Measurements from ENCODE around the gene TBC1D13. TPM values are rescaled to one million over a fixed set of nuclear protein-coding genes. Genes with fewer than 3 reads are reported as not detected.

TBC1D13 gene
- total and polyA plus RNA-seq, 2 experiments from 2014 or later: 8.3 to 19.4 TPM

DNA sequence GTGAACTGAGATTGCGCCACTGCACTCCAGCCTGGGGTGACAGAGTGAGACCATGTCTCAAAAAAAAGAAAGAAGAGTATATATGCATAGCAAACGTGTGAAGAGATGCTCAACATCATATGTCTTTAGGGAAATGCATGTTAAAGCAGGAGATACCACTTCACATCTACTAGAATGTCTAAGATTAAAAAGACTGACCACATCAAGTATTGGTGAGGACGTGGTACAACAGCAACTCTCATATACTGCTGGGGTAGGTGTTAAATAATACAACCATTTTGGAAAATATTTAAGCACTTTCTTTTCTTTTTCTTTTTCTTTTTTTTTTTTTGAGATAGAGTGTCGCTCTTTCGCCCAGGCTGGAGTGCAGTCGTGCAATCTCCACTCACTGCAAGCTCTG, 1.6 kb upstream of the TBC1D13 start (continued):
- TF ChIP-seq CREB1 (CRISPR knock-in tag; IDR thresholded peaks at IDR 0.05; ENCODE audit: low read depth): no peak
- TF ChIP-seq CTCF (conservative IDR thresholded peaks at IDR 0.05; ENCODE audit: low read depth in 2 of 2): no peak
- no peak for TF ChIP-seq ZNF114 (CRISPR knock-in tag; IDR thresholded peaks at IDR 0.05)

- peaks cover 16% of the 10 kb centered on the region for H3F3A ChIP-seq (replicated peaks; ENCODE audit: low read depth)
- H3K27me3 ChIP-seq (ENCODE audit: insufficient read depth): no peaks in the 10 kb centered on the region
- TF ChIP-seq CREB1 (CRISPR knock-in tag; IDR thresholded peaks at IDR 0.05; ENCODE audit: low read depth): no peak
- TF ChIP-seq, protein P1, sequence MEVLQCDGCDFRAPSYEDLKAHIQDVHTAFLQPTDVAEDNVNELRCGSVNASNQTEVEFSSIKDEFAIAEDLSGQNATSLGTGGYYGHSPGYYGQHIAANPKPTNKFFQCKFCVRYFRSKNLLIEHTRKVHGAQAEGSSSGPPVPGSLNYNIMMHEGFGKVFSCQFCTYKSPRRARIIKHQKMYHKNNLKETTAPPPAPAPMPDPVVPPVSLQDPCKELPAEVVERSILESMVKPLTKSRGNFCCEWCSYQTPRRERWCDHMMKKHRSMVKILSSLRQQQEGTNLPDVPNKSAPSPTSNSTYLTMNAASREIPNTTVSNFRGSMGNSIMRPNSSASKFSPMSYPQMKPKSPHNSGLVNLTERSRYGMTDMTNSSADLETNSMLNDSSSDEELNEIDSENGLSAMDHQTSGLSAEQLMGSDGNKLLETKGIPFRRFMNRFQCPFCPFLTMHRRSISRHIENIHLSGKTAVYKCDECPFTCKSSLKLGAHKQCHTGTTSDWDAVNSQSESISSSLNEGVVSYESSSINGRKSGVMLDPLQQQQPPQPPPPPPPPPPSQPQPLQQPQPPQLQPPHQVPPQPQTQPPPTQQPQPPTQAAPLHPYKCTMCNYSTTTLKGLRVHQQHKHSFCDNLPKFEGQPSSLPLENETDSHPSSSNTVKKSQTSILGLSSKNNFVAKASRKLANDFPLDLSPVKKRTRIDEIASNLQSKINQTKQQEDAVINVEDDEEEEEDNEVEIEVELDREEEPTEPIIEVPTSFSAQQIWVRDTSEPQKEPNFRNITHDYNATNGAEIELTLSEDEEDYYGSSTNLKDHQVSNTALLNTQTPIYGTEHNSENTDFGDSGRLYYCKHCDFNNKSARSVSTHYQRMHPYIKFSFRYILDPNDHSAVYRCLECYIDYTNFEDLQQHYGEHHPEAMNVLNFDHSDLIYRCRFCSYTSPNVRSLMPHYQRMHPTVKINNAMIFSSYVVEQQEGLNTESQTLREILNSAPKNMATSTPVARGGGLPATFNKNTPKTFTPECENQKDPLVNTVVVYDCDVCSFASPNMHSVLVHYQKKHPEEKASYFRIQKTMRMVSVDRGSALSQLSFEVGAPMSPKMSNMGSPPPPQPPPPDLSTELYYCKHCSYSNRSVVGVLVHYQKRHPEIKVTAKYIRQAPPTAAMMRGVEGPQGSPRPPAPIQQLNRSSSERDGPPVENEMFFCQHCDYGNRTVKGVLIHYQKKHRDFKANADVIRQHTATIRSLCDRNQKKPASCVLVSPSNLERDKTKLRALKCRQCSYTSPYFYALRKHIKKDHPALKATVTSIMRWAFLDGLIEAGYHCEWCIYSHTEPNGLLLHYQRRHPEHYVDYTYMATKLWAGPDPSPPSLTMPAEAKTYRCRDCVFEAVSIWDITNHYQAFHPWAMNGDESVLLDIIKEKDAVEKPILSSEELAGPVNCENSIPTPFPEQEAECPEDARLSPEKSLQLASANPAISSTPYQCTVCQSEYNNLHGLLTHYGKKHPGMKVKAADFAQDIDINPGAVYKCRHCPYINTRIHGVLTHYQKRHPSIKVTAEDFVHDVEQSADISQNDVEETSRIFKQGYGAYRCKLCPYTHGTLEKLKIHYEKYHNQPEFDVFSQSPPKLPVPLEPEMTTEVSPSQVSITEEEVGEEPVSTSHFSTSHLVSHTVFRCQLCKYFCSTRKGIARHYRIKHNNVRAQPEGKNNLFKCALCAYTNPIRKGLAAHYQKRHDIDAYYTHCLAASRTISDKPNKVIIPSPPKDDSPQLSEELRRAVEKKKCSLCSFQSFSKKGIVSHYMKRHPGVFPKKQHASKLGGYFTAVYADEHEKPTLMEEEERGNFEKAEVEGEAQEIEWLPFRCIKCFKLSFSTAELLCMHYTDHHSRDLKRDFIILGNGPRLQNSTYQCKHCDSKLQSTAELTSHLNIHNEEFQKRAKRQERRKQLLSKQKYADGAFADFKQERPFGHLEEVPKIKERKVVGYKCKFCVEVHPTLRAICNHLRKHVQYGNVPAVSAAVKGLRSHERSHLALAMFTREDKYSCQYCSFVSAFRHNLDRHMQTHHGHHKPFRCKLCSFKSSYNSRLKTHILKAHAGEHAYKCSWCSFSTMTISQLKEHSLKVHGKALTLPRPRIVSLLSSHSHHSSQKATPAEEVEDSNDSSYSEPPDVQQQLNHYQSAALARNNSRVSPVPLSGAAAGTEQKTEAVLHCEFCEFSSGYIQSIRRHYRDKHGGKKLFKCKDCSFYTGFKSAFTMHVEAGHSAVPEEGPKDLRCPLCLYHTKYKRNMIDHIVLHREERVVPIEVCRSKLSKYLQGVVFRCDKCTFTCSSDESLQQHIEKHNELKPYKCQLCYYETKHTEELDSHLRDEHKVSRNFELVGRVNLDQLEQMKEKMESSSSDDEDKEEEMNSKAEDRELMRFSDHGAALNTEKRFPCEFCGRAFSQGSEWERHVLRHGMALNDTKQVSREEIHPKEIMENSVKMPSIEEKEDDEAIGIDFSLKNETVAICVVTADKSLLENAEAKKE (CRISPR knock-in tag; IDR thresholded peaks at IDR 0.05): no peak
- no peak for TF ChIP-seq CTCF (conservative IDR thresholded peaks at IDR 0.05; ENCODE audit: low read depth in 2 of 2)
- TF ChIP-seq EZH2phosphoT487 (IDR thresholded peaks at IDR 0.05; ENCODE audit: unreplicated experiment): no peak
- peak overlapping the region; percentile 99 for H3K4me2 ChIP-seq
- peak overlapping the region; percentile 67; the same call in 1 of the 2 replicates for H3K27ac Mint-ChIP-seq
- no peak for ATAC-seq
- H3K9me3 Mint-ChIP-seq: no peaks in the 10 kb centered on the region; the same call in 2 of the 3 replicates
- H3K36me3 Mint-ChIP-seq (ENCODE audit: low read depth): peaks cover 5% of the 10 kb centered on the region; the same call in 2 of the 3 replicates
- H3K36me3 ChIP-seq (ENCODE audit: insufficient read depth): no peaks in the 10 kb centered on the region; the same call in 1 of the 2 replicates
- H3K4me1 ChIP-seq (ENCODE audit: insufficient read depth): peaks cover 7% of the 10 kb centered on the region
- H3K79me2 ChIP-seq (replicated peaks; ENCODE audit: insufficient read depth): peaks cover 15% of the 10 kb centered on the region
- no peak for DNase-seq (ENCODE audit: low spot score)
- no peaks in the 10 kb centered on the region for H4K20me1 ChIP-seq (replicated peaks; ENCODE audit: insufficient read depth)
- peak overlapping the region; percentile 92 for H2AFZ ChIP-seq
- H3K4me1 Mint-ChIP-seq: peaks cover 3% of the 10 kb centered on the region; the same call in 2 of the 3 replicates
- H3K9me2 ChIP-seq (ENCODE audit: insufficient read depth): no peaks in the 10 kb centered on the region
- H3K27ac ChIP-seq (ENCODE audit: low read depth): peak overlapping the region; percentile 66; the same call in 1 of the 2 replicates
- H3K27me3 Mint-ChIP-seq (ENCODE audit: insufficient read depth, low read depth, poor library complexity): peaks cover 8% of the 10 kb centered on the region
- H3K4me3 ChIP-seq: peak overlapping the region; percentile 95
- peak overlapping the region; percentile 93 for H3K4me3 Mint-ChIP-seq
Observed at GRCh38 chr9:128787659-128788058, 606 bp downstream of the TBC1D13 start.
